CD4-positive, alpha-beta memory T cell (primary cell): ENCODE data around the gene TMEM229B. TPM values are rescaled to one million over a fixed set of nuclear protein-coding genes. Genes with fewer than 3 reads are reported as not detected.

Experiments used
- CTCF ChIA-PET: fragments of 350-600 bp; sonication (Branson Sonifier 250); formaldehyde crosslinking; loops from one replicate; lab custom pipeline; 2021; ENCODE audit warnings: inconsistent platforms; ENCODE audit not compliant: partially characterized antibody; lab: Charles Lee
- POLR2A ChIA-PET: fragments of 350-600 bp; sonication (Branson Sonifier 250); formaldehyde crosslinking; loops from one replicate; lab custom pipeline; 2021; ENCODE audit not compliant: partially characterized antibody; lab: Charles Lee
- DNase-seq, 5 donors: peaks; one replicate each; pipeline versions ENCODE4 v3.0.0 to v3.0.0-alpha.2; 2020 to 2022; ENCODE audit warnings: mixed read lengths in 1 of 5
- H3K27ac ChIP-seq: one replicate; pipeline ENCODE4 v1.7.0; 2013; ENCODE audit warnings: low read depth, low read length
- H3K27me3 ChIP-seq: 2 replicates; pipeline ENCODE4 v1.7.0; 2013; ENCODE audit warnings: mild to moderate bottlenecking, low read length, moderate library complexity; ENCODE audit not compliant: insufficient read depth
- H3K36me3 ChIP-seq: 2 replicates; pipeline ENCODE4 v1.7.0; 2013; ENCODE audit warnings: mild to moderate bottlenecking, low read length, moderate library complexity; ENCODE audit not compliant: insufficient read depth
- H3K4me1 ChIP-seq: 2 replicates; pipeline ENCODE4 v1.7.0; 2013; ENCODE audit warnings: mild to moderate bottlenecking, low read length, moderate library complexity; ENCODE audit not compliant: insufficient read depth
- H3K4me3 ChIP-seq, 2 donors: one replicate each; pipeline ENCODE4 v1.7.0; 2013; ENCODE audit warnings: low read length in 2 of 2, mild to moderate bottlenecking in 1 of 2
- H3K9me3 ChIP-seq, 2 donors: one replicate each; pipeline ENCODE4 v1.7.0; 2013; ENCODE audit warnings: low read length in 2 of 2, control low read depth in 1 of 2; ENCODE audit not compliant: control insufficient read depth in 1 of 2
- H3K27ac Mint-ChIP-seq, 7 donors: one replicate each; pipeline ENCODE4 v1.8.0; 2020 to 2021; ENCODE audit warnings: mixed read lengths in 7 of 7, mild to moderate bottlenecking in 6 of 7, inconsistent platforms in 3 of 7, moderate library complexity in 3 of 7
- H3K27me3 Mint-ChIP-seq, 2 donors: one replicate each; pipeline ENCODE4 v1.8.0; 2020 to 2021; ENCODE audit warnings: mixed read lengths in 2 of 2
- H3K36me3 Mint-ChIP-seq, 2 donors: one replicate each; pipeline ENCODE4 v1.8.0; 2020 to 2021; ENCODE audit warnings: mixed read lengths in 2 of 2, inconsistent platforms in 1 of 2, mild to moderate bottlenecking in 1 of 2
- H3K4me1 Mint-ChIP-seq, 4 donors: one replicate each; pipeline ENCODE4 v1.8.0; 2020 to 2021; ENCODE audit warnings: mixed read lengths in 4 of 4, mild to moderate bottlenecking in 1 of 4
- H3K4me3 Mint-ChIP-seq, 8 donors: one replicate each; pipeline ENCODE4 v1.8.0; 2020 to 2021; ENCODE audit warnings: mixed read lengths in 8 of 8, mild to moderate bottlenecking in 7 of 8, moderate library complexity in 6 of 8, inconsistent platforms in 3 of 8
- H3K9me3 Mint-ChIP-seq, 8 donors: one replicate each; pipeline ENCODE4 v1.8.0; 2020 to 2021; ENCODE audit warnings: mixed read lengths in 8 of 8, mild to moderate bottlenecking in 5 of 8, inconsistent platforms in 3 of 8, moderate library complexity in 1 of 8
- intact Hi-C: fragments of 100-400 bp; cut with micrococcal nuclease; formaldehyde crosslinking; loops from one replicate; pipeline ENCODE4 v1.15.1; 2023
- polyA plus RNA-seq, 2 donors: library from polyadenylated mRNA; unstranded; fragments of 300-500 nt; fragmentation: Illumina TruSeq; gene quantifications; one replicate each; pipeline ENCODE4 v1.2.3, GENCODE V29; 2021
- total RNA-seq, 2 experiments: library from RNA; stranded (reverse); gene quantifications; one replicate each; pipeline ENCODE4 v1.2.3, GENCODE V29; 2021

TMEM229B gene
- total and polyA plus RNA-seq, 4 experiments from 2014 or later, result 12.5 to 35.8 (median 31.9) TPM

DNA sequence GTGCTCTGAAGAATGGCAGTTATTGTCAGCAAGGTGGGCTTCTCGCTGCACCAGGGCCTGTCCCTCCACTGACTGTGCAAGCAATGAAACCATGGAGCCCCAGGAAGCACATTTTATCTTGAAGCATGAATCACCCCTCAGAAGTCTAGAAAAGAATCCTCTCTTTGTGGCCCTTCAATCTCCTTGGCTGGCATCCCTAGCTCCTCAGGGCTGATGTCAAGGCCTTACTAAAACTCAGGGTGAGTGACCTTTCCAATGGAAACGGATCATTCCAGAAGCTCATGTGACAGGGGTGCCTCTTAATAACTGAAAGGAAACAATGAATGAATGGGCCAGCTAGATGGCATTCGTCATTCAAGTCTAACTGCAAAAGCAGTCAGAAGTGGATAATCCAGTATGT is 22.3 kb upstream of the TMEM229B start:
- H3K27ac Mint-ChIP-seq, result peak overlapping the region in 5 of 7 donors; percentile 23 to 43 (median 29)
- POLR2A ChIA-PET, result interaction anchor here (1.8 kb wide), 1 partner anchor 23 kb away, joined by 4 read pairs; the partner anchor contains the start of gene TMEM229B
- H3K9me3 Mint-ChIP-seq, result no peaks in the 10 kb centered on the region
- Histone ChIP-seq H3K4me3 (no peak overlapping the region), H3K27ac (no peak overlapping the region), H3K4me1 (peaks cover 21% of the 10 kb centered on the region), H3K27me3 (no peaks in the 10 kb centered on the region), H3K9me3 (no peaks in the 10 kb centered on the region), H3K36me3 (no peaks in the 10 kb centered on the region)
- CTCF ChIA-PET, result interaction anchor here (1.2 to 2.6 kb wide), 2 partner anchors 17 to 108 kb away, joined by 4 to 18 read pairs; partner anchors contain the start of gene ARG2
- peak overlapping the region in 1 of 8 donors; percentile 25 for H3K4me3 Mint-ChIP-seq
- intact Hi-C loops, result no loop called here
- peaks cover 0 to 4% of the 10 kb centered on the region in 2 donors for H3K36me3 Mint-ChIP-seq
- DNase-seq, result no peak
- no peaks in the 10 kb centered on the region for H3K27me3 Mint-ChIP-seq
- H3K4me1 Mint-ChIP-seq, result peaks cover 9 to 25% (median 18%) of the 10 kb centered on the region in 4 donors

DNA sequence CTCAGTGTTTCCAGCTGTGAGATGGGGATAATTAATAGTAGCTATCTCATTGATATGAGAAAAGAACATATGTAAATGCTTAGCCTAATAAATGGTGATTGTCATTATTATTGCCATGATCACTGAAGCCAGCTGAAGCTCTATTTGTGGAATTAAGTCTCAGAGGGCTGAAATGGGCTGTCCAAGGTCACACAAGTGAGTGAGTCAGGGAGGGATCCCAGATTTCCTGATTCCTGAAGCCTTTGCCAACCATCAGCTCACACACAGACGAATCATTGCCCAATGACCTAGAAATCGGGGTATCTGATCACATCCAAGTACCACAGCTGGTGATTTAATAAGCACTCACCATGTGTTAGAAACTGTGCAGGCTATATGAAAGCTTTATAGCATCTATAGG is 21.6 kb upstream of the TMEM229B start:
- Mint-ChIP-seq H3K4me3 (no peak overlapping the region), H3K27ac (peak overlapping the region in 2 of 7 donors; percentile 23 to 45), H3K36me3 (peaks cover 0 to 4% of the 10 kb centered on the region in 2 donors), H3K4me1 (peaks cover 9 to 21% (median 15%) of the 10 kb centered on the region in 4 donors), H3K9me3 (no peaks in the 10 kb centered on the region), H3K27me3 (no peaks in the 10 kb centered on the region)
- H3K9me3 ChIP-seq, result no peaks in the 10 kb centered on the region
- H3K27me3 ChIP-seq, result no peaks in the 10 kb centered on the region
- DNase-seq, result no peak
- intact Hi-C loops, result no loop called here
- no peak overlapping the region for H3K27ac ChIP-seq
- H3K36me3 ChIP-seq, result no peaks in the 10 kb centered on the region
- H3K4me1 ChIP-seq, result peaks cover 16% of the 10 kb centered on the region
- ChIA-PET POLR2A (interaction anchor here (0.6 to 1.8 kb wide), 2 partner anchors 22 to 1723 kb away, joined by 3 to 4 read pairs; partner anchors contain the start of gene TMEM229B), CTCF (interaction anchor here (1.1 to 2.6 kb wide), 3 partner anchors 17 to 109 kb away, joined by 4 to 18 read pairs (median 4); partner anchors contain the start of gene ARG2)
- H3K4me3 ChIP-seq, result no peak overlapping the region

DNA sequence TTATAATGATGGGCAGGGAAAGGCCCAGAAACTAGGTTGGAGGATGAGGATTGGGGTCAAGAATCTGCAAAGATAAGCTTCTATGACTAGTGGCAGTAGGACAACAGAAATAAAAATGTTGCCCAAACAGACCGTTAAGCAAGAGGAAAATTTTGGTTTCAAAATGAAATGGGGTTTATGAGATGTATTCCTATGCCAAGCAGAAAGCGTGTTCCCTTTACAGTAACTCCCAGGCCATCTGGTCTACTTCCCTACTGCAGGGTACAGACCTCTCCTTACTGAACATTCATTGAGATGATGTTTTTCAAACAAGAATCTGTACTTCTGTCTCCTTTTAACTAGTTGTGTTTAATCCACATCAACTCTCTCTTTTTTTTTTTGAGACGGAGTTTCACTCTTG is 20.4 kb upstream of the TMEM229B start:
- Mint-ChIP-seq H3K4me3 (no peak overlapping the region), H3K4me1 (peaks cover 6 to 13% (median 11%) of the 10 kb centered on the region in 4 donors), H3K27me3 (no peaks in the 10 kb centered on the region), H3K27ac (peak overlapping the region in 1 of 7 donors; percentile 12), H3K9me3 (no peaks in the 10 kb centered on the region), H3K36me3 (peaks cover 0 to 2% of the 10 kb centered on the region in 2 donors)
- Histone ChIP-seq H3K36me3 (no peaks in the 10 kb centered on the region), H3K9me3 (no peaks in the 10 kb centered on the region), H3K4me1 (peaks cover 9% of the 10 kb centered on the region), H3K4me3 (no peak overlapping the region), H3K27me3 (no peaks in the 10 kb centered on the region), H3K27ac (no peak overlapping the region)
- ChIA-PET CTCF (interaction anchor here (1.1 to 2.6 kb wide), 2 partner anchors 18 to 82 kb away, joined by 4 to 18 read pairs; no protein-coding TSS in a partner anchor), POLR2A (interaction anchor here (1.2 kb wide), 1 partner anchor 21 kb away, joined by 4 read pairs; no protein-coding TSS in a partner anchor)
- intact Hi-C loops, result no loop called here
- DNase-seq, result no peak

DNA sequence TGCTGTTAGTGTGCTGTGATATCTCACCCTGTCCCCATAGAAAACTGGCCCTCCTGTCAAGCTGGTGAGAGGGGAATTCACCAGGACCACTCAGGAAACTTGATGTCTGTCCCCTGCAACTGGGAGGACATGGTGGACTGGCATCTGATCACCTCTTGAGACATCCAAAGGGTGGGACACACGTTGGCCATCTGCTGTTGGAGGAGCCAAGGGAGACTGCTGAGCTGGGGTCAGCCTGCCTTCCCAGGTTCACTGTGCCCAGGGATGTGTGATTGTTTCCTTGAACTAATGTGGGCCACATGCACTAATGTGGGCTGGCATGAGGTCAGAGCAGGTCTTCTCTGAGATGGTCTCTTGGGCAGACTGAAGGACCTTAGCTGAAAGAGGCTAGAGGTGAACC is 16.7 kb upstream of the TMEM229B start:
- H3K4me1 ChIP-seq, result no peaks in the 10 kb centered on the region
- H3K4me3 ChIP-seq, result no peak overlapping the region
- no peaks in the 10 kb centered on the region for H3K9me3 ChIP-seq
- peaks cover 0 to 5% (median 0%) of the 10 kb centered on the region in 4 donors for H3K4me1 Mint-ChIP-seq
- intact Hi-C loops, result no loop called here
- H3K36me3 Mint-ChIP-seq, result peaks cover 0 to 4% of the 10 kb centered on the region in 2 donors
- no peak overlapping the region for H3K27ac ChIP-seq
- no peak for DNase-seq
- CTCF ChIA-PET, result interaction anchor here (1.3 to 1.5 kb wide), 2 partner anchors 9 to 78 kb away, joined by 3 to 4 read pairs; no protein-coding TSS in a partner anchor
- no peaks in the 10 kb centered on the region for H3K27me3 ChIP-seq
- no peaks in the 10 kb centered on the region for H3K36me3 ChIP-seq
- H3K27ac Mint-ChIP-seq, result peak overlapping the region in 2 of 7 donors; percentile 46 to 53
- no peaks in the 10 kb centered on the region for H3K9me3 Mint-ChIP-seq
- POLR2A ChIA-PET, result interaction anchor here (1.0 kb wide), 1 partner anchor 12 kb away, joined by 3 read pairs; no protein-coding TSS in a partner anchor
- H3K27me3 Mint-ChIP-seq, result no peaks in the 10 kb centered on the region
- H3K4me3 Mint-ChIP-seq, result no peak overlapping the region

DNA sequence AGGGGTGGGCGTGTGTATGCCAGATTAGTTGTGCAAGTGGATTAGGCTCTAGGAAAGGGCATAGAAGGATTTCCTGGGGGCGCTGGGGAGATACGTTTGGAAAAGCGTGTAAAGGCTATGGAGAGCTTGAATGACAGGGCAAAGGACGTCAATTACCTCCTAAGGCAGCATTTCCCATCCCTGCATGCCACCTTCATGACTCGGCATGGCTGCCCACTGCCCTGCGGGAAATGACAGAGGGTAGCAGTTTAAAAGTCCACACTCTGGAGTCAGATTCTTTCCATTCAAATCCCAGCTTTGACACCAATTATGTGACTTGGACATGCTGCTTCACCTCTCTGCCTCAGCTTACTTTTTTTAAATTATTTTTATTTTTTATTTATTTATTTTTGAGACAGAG is 14.8 kb upstream of the TMEM229B start:
- Mint-ChIP-seq H3K27me3 (no peaks in the 10 kb centered on the region), H3K9me3 (no peaks in the 10 kb centered on the region), H3K36me3 (peaks cover 0 to 8% of the 10 kb centered on the region in 2 donors), H3K4me1 (peaks cover 0 to 3% (median 1%) of the 10 kb centered on the region in 4 donors), H3K4me3 (no peak overlapping the region), H3K27ac (peak overlapping the region in 2 of 7 donors; percentile 66 to 78)
- intact Hi-C loops, result no loop called here
- H3K4me3 ChIP-seq, result no peak overlapping the region
- H3K9me3 ChIP-seq, result no peaks in the 10 kb centered on the region
- POLR2A ChIA-PET, result no interaction called here
- no peak overlapping the region for H3K27ac ChIP-seq
- no peaks in the 10 kb centered on the region for H3K36me3 ChIP-seq
- no peaks in the 10 kb centered on the region for H3K4me1 ChIP-seq
- no peaks in the 10 kb centered on the region for H3K27me3 ChIP-seq
- CTCF ChIA-PET, result interaction anchor here (1.0 to 2.1 kb wide), 2 partner anchors 10 to 46 kb away, joined by 3 to 7 read pairs; no protein-coding TSS in a partner anchor
- DNase-seq, result no peak

DNA sequence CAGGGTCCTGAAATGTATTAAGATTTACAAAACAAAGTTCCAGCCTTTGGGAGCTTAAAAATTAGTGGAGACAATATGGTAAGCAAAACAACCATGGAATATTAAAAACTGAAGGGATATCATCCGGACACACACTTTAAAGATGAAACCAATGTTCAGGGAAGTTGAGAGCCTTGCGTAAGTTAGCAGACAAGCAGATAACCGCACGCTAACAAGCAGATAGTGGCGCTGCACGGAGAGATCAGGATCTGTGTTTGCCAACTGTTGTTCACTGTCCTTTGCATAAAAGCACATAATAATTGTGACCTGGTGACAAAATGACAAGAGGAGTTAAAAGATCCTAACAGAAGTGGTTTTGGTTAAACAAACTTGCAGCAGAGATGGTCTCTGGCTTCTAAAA is 14.3 kb upstream of the TMEM229B start:
- CTCF ChIA-PET, result interaction anchor here (1.0 to 2.1 kb wide), 2 partner anchors 10 to 46 kb away, joined by 3 to 7 read pairs; no protein-coding TSS in a partner anchor
- no peak overlapping the region for H3K27ac ChIP-seq
- no peaks in the 10 kb centered on the region for H3K9me3 ChIP-seq
- POLR2A ChIA-PET, result no interaction called here
- no peaks in the 10 kb centered on the region for H3K27me3 ChIP-seq
- H3K36me3 ChIP-seq, result no peaks in the 10 kb centered on the region
- no peaks in the 10 kb centered on the region for H3K9me3 Mint-ChIP-seq
- no peaks in the 10 kb centered on the region for H3K27me3 Mint-ChIP-seq
- H3K36me3 Mint-ChIP-seq, result peaks cover under 1 to 11% of the 10 kb centered on the region in 2 donors
- intact Hi-C loops, result no loop called here
- H3K27ac Mint-ChIP-seq, result peak overlapping the region in 2 of 7 donors; percentile 66 to 78
- DNase-seq, result no peak
- no peak overlapping the region for H3K4me3 ChIP-seq
- H3K4me1 Mint-ChIP-seq, result peaks cover 0 to 6% (median 3%) of the 10 kb centered on the region in 4 donors
- H3K4me3 Mint-ChIP-seq, result no peak overlapping the region
- H3K4me1 ChIP-seq, result no peaks in the 10 kb centered on the region

DNA sequence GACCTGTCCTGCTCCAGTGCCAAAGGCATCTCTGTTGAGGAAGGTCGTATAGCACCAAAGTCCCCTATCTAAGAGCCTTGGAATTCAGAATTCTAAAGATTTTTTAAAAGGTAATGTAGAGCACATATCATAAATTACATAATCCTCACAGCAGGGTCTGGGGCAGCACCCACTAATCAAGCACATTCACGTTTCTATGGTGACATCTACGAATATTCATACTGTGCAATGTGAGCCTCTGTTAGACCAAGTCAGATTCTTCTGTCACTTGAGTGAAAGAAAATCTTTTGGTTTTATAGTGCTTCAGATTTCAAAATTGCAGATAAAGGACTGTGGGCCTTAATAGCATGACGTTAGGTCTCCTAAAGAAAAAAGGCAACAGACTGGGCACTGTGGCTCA is 13.1 kb upstream of the TMEM229B start:
- intact Hi-C loops, result no loop called here
- Histone ChIP-seq H3K27ac (no peak overlapping the region), H3K27me3 (no peaks in the 10 kb centered on the region), H3K36me3 (no peaks in the 10 kb centered on the region), H3K4me1 (no peaks in the 10 kb centered on the region), H3K9me3 (no peaks in the 10 kb centered on the region), H3K4me3 (no peak overlapping the region)
- Mint-ChIP-seq H3K4me1 (peaks cover 0 to 11% (median 8%) of the 10 kb centered on the region in 4 donors), H3K4me3 (no peak overlapping the region), H3K27me3 (no peaks in the 10 kb centered on the region), H3K9me3 (peaks cover 0 to 3% (median 0%) of the 10 kb centered on the region in 8 donors), H3K36me3 (peaks cover 5 to 13% of the 10 kb centered on the region in 2 donors), H3K27ac (no peak overlapping the region)
- ChIA-PET POLR2A (interaction anchor here (1.6 kb wide), 1 partner anchor 13 kb away, joined by 4 read pairs; the partner anchor contains the start of gene TMEM229B), CTCF (interaction anchor here (2.1 kb wide), 1 partner anchor 11 kb away, joined by 7 read pairs; no protein-coding TSS in a partner anchor)
- no peak for DNase-seq
